ENCODE measurements around the gene KLK3. TPM values are rescaled to one million over a fixed set of nuclear protein-coding genes. Genes with fewer than 3 reads are reported as not detected.

The KLK3 gene
- total and polyA plus RNA-seq, 2 experiments from 2014 or later: not detected

DNA sequence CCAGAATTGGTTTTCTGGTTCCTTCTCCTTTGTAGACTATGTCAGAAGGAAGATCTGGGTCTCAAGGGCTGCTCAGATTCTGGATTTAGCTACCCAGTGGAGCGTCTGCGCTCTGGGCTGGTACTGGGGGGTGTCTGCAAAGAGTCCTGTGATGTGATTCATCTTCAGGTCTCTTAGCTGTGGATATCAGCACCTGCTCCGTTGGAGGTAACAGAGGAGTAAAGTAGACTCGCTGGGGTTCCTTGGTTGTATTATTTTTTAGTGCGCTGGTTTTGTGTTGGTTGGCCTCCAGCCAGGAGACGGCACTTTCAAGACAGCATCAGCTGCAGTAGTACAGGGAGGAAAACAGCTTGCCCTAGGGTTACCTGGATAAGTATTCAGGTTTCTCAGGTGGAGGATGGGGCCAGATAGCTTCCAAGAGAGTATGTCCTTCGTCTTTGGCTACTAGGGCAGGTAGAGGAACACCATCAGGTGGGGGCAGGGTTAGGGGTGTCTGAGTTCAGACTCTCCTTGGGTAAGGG is 11.0 kb upstream of the KLK3 start:
- Histone ChIP-seq H3K4me1 (ENCODE audit: low read depth) (no peaks in the 10 kb centered on the region), H3K27me3 (peaks cover 44% of the 10 kb centered on the region), H3K36me3 (no peaks in the 10 kb centered on the region), H3K27ac (no peak overlapping the region), H3K4me3 (no peak overlapping the region), H3K9me3 (ENCODE audit: low read depth) (no peaks in the 10 kb centered on the region)
- TF ChIP-seq, protein P1, sequence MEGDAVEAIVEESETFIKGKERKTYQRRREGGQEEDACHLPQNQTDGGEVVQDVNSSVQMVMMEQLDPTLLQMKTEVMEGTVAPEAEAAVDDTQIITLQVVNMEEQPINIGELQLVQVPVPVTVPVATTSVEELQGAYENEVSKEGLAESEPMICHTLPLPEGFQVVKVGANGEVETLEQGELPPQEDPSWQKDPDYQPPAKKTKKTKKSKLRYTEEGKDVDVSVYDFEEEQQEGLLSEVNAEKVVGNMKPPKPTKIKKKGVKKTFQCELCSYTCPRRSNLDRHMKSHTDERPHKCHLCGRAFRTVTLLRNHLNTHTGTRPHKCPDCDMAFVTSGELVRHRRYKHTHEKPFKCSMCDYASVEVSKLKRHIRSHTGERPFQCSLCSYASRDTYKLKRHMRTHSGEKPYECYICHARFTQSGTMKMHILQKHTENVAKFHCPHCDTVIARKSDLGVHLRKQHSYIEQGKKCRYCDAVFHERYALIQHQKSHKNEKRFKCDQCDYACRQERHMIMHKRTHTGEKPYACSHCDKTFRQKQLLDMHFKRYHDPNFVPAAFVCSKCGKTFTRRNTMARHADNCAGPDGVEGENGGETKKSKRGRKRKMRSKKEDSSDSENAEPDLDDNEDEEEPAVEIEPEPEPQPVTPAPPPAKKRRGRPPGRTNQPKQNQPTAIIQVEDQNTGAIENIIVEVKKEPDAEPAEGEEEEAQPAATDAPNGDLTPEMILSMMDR (IDR thresholded peaks at IDR 0.05; ENCODE audit: low read depth, low read length): no peak
- no peak for DNase-seq (ENCODE audit: low read depth in 1 of 2, low spot score in 1 of 2)

GRCh38 chr19:50844296-50844935 is 10.3 kb upstream of the KLK3 start:
- Histone ChIP-seq H3K4me1 (ENCODE audit: low read depth) (no peaks in the 10 kb centered on the region), H3K27me3 (peaks cover 44% of the 10 kb centered on the region), H3K9me3 (ENCODE audit: low read depth) (no peaks in the 10 kb centered on the region), H3K4me3 (no peak overlapping the region), H3K36me3 (no peaks in the 10 kb centered on the region), H3K27ac (no peak overlapping the region)
- TF ChIP-seq, protein P1 (IDR thresholded peaks at IDR 0.05; ENCODE audit: low read depth, low read length): no peak
- no peak for DNase-seq (ENCODE audit: low read depth in 1 of 2, low spot score in 1 of 2)

- DNase-seq (ENCODE audit: low read depth in 1 of 2, low spot score in 1 of 2): no peak
- H3K36me3 ChIP-seq: no peaks in the 10 kb centered on the region
- H3K27ac ChIP-seq: no peak overlapping the region
- peaks cover 18% of the 10 kb centered on the region for H3K27me3 ChIP-seq
- no peak overlapping the region for H3K4me3 ChIP-seq
- no peaks in the 10 kb centered on the region for H3K4me1 ChIP-seq (ENCODE audit: low read depth)
- H3K9me3 ChIP-seq (ENCODE audit: low read depth): no peaks in the 10 kb centered on the region
- TF ChIP-seq, protein P1 (IDR thresholded peaks at IDR 0.05; ENCODE audit: low read depth, low read length): no peak
Observed at GRCh38 chr19:50850738-50851137, 4.0 kb upstream of the KLK3 start.

DNA sequence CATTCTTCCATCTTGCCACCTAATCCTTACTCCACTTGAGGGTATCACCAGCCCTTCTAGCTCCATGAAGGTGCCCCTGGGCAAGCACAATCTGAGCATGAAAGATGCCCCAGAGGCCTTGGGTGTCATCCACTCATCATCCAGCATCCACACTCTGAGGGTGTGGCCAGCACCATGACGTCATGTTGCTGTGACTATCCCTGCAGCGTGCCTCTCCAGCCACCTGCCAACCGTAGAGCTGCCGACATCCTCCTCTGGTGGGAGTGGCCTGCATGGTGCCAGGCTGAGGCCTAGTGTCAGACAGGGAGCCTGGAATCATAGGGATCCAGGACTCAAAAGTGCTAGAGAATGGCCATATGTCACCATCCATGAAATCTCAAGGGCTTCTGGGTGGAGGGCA is 3.1 kb upstream of the KLK3 start:
- peaks cover 25% of the 10 kb centered on the region for H3K27me3 ChIP-seq
- TF ChIP-seq, protein P1 (IDR thresholded peaks at IDR 0.05; ENCODE audit: low read depth, low read length): no peak
- DNase-seq (ENCODE audit: low read depth in 1 of 2, low spot score in 1 of 2): no peak
- H3K4me1 ChIP-seq (ENCODE audit: low read depth): no peaks in the 10 kb centered on the region
- no peaks in the 10 kb centered on the region for H3K9me3 ChIP-seq (ENCODE audit: low read depth)
- H3K27ac ChIP-seq: no peak overlapping the region
- H3K4me3 ChIP-seq: no peak overlapping the region
- no peaks in the 10 kb centered on the region for H3K36me3 ChIP-seq

GRCh38 chr19:50857366-50857765 is 2.7 kb downstream of the KLK3 start:
- TF ChIP-seq, protein P1 (IDR thresholded peaks at IDR 0.05; ENCODE audit: low read depth, low read length): no peak
- H3K4me3 ChIP-seq: no peak overlapping the region
- H3K27ac ChIP-seq: no peak overlapping the region
- no peaks in the 10 kb centered on the region for H3K4me1 ChIP-seq (ENCODE audit: low read depth)
- no peaks in the 10 kb centered on the region for H3K36me3 ChIP-seq
- no peak for DNase-seq (ENCODE audit: low read depth in 1 of 2, low spot score in 1 of 2)
- H3K9me3 ChIP-seq (ENCODE audit: low read depth): no peaks in the 10 kb centered on the region
- H3K27me3 ChIP-seq: peaks cover 31% of the 10 kb centered on the region

Data from cardiac muscle cell (in vitro differentiated cells and primary cell).